NK-92 treated with Interleukin-12 subunit alpha and Interleukin-12 subunit beta, amount 100 ng/mL, for 24 hours (cell line): ENCODE measurements around the gene FAM216A.
"Not testable (repeated sequence)": the region's sequence is repeated elsewhere in the genome, so short reads cannot be mapped to it uniquely, and the experiment has no call there.

Experiments
- DNase-seq: peaks from one replicate; lab custom pipeline; 2025; lab: John Stamatoyannopoulos, UW

The FAM216A gene

DNA sequence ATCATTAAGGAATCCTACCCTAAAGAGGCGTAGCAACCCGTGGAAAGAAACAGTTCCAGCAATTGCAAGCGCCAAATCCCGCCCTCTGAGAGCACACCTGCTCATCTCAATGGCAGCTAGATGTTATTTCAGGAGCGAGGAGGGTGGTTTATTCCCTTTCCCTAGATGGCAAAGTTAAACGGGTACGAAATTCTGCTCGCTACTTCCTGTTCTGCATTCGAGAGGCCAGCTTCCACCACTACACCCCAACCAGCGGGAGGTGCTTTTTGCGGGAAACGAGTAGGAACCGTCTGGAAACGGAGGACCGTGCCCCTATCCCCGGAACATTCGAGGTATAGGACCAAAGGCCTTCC is 32.7 kb downstream of the FAM216A start:
- DNase-seq: peak; percentile 45

DNA sequence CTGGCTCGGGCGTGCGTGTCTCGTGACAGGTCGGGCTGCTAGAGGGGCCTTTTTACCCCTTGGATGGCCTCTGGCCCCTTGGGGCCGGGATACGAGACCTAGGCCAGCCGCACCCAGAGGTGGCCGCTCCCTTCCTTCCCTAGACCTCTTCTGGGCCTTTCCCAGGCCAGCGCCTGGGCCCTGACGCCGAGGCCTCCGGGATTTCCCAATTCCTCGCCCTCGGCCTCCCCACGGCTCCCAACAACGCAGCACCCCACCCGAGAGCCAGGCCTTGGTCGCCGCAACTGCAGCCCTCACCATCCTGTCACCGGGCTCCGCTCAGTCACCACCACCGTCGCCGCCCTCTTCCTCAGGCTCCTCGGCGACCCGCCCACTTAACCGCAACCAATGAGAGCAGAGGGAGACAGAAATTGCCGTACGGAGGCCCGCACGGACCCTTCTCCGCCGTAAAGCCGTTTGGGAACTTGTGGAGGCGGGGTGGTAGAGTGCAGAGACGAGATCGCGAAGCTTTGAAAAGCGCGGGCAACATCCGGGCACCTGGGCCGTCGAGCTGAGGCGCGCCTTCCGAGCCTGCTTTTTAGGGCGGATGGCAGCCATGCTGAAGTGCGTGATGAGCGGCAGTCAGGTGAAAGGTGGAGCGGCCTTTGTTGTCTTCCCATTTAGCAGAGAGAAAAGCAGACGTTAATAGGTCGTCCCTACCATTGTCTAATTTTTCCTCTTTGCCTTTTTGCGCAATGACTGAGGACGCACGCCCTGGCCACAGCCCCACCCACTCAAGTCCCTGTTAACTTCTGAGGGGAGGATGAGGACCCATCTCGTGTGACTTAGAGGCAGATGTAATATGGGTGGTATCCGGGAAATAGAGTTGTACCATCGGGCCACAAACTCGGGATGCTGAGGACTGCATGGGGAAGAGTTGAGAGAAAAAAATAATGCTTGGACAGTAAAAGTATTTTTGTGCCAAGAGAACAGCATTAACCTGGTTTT is 33.4 kb downstream of the FAM216A start, which contains the start of the genes RAD9B and VPS29:
Gene RAD9B (plus strand): TSS at position 580 of the 987 bp plus-strand sequence. CDS start 7 bp downstream, at position 587.
Gene VPS29 (minus strand): TSS at position 360 of the 987 bp plus-strand sequence. CDS start 60 bp downstream, at position 300.
- DNase-seq: peak; percentile 94

DNA sequence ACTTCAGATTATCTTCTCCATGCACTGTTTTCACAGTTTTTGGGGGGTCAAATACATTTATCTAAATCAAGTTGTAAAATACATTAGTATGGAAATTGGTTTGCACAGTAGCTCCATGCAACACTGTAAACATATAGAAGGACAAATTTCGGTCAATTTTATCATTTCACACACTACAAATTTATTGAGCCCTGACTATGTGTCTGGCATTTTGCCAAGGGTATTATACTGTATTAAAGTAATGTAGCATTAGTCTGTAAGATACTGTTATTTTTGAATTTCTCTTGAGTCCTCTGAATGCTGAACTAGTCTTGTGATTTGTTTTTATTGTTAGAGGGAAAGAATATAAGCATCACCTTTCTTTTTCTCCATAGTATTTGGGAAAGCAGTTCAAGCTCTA is 34.8 kb downstream of the FAM216A start:
- DNase-seq: no peak

DNA sequence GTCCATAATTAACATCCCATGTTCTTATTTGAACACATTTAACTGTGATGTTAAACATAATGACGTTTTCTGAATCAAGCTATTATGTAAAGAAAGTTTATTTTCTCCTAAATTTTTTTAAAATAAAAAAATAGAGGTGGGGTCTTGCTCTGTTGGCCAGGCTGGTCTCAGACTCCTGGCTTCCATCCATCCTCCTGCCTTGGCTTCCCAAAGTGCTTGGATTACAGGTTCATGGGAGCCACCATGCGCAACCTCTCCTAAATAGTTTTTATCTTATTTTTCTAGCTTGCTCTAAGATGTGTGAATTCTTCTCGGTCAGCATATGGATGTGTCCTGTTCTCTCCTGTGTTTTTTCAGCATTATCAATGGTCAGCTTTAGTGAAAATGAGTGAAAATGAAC is 36.7 kb downstream of the FAM216A start:
- no peak for DNase-seq

DNA sequence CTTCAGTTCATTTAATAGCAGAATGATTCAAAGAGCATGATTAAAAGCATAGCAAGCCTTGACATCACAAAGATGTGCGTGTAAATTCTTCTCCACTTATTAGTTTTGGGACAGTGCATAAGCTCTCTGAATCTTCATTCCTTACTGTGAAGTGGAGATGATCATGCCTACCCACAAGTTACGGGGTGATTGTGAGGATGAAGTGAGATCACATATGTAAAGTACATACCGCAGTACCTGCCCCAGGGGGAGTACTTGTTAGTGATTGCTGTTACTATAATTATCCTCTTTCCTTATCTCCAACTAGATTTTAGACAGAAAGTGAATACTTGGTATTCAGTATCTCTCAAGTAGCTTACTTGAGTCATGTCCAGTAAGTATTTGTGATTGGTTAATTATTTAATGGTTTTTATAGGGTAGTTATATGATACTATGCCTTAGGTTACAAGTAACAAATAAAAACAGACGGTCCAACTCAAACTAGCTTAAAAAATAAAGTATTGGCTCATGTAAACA is 39.5 kb downstream of the FAM216A start:
- DNase-seq: no peak

DNA sequence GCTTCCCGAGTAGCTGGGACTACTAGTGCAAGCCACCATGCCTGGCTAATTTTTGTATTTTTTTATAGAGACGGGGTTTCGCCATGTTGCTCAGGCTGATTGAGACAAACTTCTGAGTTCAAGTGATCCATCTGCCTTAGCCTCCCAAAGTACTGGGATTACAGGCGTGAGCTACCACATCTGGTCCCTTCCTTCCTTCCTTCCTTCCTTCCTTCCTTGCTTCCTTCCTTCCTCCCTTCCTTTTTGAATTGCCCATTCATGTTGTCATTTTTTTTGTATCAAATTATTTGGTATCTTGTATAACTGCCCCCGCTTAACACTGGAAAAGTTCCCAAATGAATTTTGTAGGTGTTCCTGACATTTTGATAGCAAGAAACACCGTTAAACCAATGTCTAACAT is 45.2 kb downstream of the FAM216A start:
- no peak for DNase-seq

DNA sequence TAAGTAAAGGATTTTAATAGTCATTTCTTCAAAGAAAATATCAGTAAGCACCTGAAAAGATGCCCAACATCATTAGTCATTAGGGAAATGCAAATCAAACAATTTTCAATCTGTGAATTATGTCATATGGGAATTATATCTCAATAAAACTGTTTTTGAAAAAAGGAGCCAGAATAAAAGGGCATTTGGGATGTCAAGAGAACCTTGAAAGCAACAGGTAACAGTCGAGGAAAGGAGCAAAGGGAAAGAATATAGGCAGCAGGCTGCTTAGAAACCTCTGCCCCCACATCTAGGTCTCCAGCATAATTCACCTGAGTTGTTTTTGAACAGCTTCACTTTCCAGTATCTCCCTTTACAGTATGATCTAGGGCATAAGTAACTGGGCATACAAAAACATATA is 45.7 kb downstream of the FAM216A start:
- DNase-seq: no peak

DNA sequence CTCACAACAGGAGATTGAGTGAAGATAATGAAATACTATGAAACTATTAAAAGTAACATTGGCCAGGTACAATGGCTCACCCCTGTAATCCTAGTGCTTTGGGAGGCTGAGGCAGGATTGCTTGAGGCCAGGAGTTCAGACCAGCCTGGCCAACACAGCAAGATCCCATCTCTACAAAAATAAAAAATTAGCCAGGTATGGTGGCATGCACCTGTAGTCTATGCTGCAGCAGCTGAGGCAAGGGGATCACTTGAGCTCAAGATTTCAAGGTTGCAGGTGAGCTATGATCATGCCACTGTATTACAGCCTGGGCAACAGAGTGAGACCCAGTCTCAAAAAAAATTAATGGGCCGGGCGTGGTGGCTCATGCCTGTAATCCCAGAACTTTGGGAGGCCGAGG is 48.4 kb downstream of the FAM216A start:
- DNase-seq: no peak

DNA sequence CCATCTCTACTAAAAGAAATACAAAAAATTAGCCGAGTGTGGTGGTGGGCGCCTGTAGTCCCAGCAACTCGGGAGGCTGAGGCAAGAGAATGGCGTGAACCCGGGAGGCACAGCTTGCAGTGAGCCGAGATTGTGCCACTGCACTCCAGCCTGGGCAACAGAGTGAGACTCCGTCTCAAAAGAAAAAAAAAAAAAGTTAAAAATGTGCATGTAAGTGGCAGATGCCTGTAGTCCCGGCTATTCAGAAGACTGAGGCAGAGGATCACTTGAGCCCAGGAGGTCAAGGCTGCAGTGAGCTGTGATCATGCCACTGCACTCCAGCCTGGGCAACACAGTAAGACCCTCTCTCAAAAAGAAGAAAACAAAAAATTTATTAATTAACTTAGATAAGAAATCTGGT is 49.4 kb downstream of the FAM216A start:
- DNase-seq: not testable (repeated sequence)

DNA sequence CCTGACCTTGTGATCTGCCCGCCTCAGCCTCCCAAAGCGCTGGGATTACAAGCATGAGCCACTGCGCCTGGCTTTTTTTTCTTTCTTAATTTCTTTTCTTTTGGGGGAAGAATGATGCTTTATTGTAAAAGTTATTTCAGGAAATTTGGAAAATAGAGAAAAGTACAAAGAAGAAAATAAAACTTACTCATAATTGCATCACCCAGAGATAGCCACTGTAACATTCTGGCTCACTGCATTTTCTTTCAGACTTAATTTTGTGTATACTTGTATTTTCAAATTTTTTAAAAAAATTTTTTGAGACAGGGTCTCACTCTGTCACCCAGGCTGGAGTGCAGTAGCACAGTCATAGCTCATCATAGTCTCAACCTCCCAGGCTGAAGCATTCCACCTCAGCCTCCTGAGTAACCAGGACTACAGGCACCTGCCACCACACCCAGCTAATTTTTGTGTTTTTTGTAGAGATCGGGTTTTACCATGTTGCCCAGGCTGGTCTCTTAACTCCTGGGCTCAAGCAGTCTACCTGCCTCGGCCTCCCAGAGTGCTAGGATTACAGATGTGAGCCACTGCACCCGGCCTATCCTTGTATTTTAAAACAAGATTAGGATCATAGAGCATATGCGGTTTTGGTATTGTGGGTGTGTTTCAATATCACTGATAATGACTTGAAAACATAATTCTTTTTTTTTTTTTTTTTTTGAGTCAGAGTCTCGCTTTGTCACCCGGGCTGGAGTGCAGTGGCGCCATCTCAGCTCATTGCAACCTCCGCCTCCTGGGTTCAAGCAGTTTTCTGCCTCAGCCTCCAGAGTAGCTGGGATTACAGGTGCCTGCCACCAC is 52.4 kb downstream of the FAM216A start:
- DNase-seq: not testable (repeated sequence)

DNA sequence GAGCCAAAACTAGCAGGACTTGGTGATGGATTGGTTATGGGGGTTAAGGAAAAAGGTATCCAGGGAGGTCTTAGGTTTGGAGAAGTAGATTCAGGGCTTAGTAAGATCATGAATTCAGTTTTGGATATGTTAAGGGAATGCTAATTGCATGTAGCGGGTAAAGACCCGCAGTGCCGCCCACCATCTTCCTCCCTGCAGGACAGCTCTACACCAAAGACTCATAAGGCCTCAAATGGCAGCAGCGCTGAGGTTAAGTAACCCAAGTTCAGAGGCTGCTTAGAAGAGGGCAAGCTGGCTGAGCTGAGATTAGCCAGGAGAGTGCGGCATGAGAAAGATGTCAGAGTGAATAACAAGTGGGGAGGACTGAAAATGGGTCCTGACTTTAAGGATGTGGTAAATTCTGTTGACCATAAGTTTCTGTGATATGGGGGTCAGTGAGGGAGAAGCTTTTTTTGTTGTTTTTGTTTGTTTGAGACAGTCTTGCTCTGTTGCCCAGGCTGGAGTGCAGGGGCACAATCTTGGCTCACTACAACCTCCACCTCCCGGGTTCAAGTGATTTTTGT is 59.7 kb downstream of the FAM216A start:
- no peak for DNase-seq

DNA sequence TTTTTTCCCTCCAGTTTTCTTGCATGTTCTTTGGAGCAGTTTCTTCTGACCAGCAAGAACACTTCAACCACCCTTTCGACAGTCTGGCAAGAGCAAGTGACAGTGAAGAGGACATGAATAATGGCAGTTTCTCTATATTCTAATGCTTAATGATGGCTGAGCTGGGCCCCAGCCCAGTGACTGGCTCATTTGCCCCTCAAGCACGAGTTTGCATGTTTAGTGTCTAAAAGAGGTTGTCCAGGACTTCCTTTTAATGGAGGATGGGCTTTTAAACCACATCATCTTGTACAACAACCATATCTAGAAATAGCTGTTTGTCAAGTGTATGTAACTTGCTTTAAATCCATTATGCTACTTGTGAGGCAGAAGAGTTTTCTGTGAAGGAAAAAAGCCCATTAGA is 61.9 kb downstream of the FAM216A start:
- DNase-seq: no peak

DNA sequence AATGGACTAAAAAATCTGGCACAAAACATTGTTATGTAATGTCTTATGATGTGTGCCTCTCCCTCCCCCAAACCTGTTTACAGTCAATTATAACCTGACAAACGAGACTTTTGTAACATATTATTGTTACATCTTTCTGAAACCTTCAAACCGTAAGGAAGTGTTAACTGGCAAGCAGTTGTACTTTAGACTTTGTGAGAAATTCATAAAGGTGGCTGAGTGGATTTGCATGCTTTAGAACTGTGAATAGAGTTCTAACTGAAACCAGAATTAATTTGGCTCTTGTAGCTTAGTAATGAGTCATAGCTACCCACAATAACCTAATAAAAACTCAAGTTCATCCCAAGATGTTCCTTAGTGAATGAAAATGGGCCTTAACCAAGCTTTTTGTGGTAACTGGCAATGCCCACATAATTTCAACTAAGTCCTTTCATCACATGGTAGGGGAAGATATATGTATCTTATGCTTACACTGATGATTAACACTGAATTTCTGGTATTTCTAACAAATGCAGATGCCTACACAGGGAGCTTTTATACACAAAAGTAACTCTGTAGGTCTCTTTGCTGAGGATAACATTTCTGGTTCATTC is 63.2 kb downstream of the FAM216A start:
- no peak for DNase-seq

DNA sequence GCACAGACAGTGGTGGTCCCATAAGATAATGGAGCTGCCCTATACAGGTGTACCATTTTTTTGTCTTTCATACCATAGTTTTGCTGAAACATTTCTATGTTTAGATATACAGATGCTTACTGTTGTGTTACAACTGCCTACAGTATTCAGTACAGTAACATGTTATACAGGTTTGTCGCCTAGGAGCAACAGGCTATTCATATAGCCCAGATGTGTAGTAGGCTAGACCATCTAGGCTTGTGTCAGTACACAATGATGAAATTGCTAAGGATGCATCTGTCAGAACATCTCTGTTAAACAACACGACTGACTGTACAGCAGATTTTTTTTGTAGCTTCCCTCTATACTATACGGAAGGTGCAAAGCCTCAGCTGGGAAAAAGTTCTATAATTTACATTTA is 64.0 kb downstream of the FAM216A start:
- DNase-seq: no peak

DNA sequence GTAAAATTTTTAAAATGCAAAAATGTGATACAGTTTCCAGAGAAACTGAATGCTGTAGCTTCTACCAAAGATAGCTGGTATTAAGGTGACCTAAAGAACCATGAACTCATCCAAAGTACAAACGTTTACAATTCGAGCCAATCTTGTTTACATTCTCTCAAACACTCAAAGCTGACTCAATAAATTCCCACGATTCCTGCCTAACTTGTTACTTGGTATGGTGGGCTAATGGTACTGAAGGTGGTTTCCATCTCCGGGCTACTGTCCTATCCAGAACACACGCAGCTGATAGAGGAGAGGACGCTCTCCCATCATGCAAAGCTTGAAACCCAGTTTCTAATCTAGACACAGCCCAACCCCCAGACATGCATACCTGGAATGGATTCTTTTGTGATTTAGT is 65.0 kb downstream of the FAM216A start:
- DNase-seq: no peak

DNA sequence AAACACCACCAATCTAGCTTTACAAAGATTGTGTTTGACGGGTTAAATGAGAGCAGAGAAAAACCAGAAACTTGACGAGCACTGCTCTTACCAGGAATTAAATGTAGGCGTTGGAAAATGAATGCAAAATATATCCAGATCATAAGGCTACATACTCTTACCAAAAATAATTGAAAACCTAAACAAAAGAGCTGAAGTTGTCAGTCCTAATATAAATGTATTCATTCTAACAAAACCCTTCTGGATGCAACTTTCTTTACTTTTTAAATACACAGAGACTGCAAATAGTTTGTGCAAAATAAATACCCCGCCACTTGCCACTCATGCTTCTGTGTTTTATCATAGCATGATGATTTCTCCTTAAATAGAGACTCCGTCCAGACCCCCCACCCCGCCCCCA is 66.2 kb downstream of the FAM216A start:
- no peak for DNase-seq

DNA sequence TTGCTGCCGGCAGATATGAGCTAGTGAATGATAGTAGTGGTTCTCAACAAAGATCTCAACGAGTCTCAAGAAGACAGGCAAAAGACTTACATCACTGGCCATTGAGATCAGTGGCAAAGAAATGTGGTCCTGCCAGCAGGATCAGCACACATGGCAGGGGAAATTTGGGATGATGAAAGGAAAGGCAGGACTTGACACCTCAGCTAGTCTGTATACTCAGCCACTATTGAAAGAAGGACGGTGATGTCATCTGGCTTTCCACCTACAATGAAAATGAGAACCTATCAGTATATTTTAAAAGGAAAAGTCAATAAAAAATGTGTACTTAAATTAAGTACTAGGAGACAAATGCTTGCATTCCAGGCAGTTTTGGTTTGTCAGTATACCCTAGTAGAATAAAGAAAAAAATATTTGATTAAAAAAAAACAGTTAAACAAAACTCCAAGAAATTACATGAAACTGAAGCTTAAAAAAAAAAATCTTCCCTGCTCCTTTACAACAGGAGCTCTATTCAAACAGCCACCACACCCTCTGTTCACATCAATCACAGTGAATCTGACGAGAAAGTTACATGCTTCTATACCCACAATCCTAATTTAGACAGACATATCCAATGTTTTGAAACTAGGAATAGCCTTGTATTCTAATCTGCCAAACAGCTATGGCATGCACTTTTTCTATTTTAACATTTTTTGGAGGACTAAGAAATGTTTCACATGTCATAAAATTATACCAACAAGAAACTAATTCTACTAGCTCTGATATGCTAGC is 68.4 kb downstream of the FAM216A start:
- DNase-seq: no peak

DNA sequence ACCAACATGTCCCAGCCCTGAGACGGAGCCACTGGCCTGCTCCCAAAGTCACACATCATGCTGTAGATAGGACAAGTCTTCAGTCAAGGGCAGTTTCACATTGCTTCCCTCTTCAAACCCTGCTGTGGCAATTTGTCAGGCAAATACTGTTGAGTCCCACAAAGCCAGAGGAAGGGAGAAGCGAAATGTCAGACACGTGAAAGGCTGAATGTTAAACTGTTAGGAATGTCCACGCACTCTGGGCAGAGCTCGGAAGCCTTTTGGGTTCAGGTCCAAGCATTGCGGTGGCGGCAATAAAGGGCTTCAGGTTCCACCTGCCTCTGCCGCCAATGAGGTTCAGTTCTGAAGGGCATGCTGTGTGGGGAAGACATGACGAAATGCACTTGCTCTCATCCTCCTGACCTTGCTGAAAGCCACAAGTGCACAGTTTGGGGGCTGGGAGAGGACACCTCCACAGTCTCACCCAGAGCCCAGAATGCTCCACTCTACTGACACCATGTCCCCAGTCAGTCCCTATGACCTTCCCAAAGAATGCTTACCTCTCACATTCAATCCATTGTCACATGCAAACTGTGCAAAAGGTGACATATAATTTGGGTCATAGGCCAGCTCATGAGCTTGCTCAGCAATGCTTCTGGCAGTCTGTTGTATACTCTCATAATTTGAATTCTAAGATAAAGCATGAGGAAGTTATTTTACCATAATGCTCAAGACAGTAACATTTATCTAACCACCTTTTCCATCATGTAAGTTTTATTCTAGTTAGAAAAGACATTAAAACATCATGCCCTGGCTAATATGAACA is 69.2 kb downstream of the FAM216A start:
- no peak for DNase-seq

DNA sequence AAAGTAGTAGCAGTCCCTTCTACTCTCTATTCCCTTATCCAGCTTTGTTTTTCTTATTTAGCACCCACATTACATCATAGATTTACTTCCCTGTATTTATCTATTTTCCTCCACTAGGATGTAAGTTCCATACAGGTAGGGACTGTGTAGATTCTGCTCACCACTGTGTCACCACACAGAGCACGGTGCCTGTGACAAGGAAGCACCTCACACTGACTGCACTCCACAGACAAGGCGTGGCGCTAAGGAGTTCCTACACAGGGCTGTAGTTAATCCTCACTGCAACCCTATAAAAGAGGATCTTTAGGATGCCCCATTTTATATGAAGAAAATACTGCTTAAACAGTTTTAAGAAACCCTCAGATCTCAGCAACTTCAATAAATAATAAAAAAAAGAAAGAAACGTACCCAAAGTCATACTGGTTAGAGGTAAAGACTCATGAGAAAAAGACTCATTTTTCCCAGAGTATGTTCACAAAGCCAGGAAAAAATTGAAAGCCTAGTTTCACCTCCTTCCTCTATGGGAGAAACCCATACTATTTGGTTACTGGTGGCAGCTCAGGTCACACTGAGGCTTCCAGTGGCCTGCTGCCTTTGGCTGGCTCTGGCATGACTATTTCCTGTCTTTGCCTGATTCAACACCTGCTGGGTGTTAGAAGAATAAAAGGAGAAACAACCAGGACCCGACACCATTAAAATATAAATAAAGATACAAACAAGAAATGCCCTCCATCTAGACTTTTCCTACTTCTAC is 70.4 kb downstream of the FAM216A start:
- DNase-seq: no peak
